KMS-11 (cell line): Measurements from ENCODE around the gene HOXA4.

Experiments used
- H2AFZ ChIP-seq: fragments of 200-600 bp; sonication (generic); 2 replicates; pipeline ENCODE4 v1.6.1; 2016; ENCODE audit warnings: antibody characterized with exemption, mixed run types, low read depth
- H3K27ac ChIP-seq: fragments of 200-600 bp; sonication (generic); 2 replicates; pipeline ENCODE4 v1.6.1; 2016; ENCODE audit warnings: mild to moderate bottlenecking, mixed run types
- H3K27me3 ChIP-seq: fragments of 200-600 bp; sonication (generic); 2 replicates; pipeline ENCODE4 v1.6.1; 2017; ENCODE audit warnings: mild to moderate bottlenecking, low read depth, mixed run types, moderate library complexity; ENCODE audit not compliant: insufficient read depth
- H3K36me3 ChIP-seq: fragments of 200-600 bp; sonication (generic); 2 replicates; pipeline ENCODE4 v1.6.1; 2017; ENCODE audit warnings: mild to moderate bottlenecking, mixed run types; ENCODE audit not compliant: insufficient read depth
- H3K4me1 ChIP-seq: fragments of 200-600 bp; sonication (generic); 2 replicates; pipeline ENCODE4 v1.6.1; 2016; ENCODE audit warnings: mild to moderate bottlenecking, low read depth, mixed run types; ENCODE audit not compliant: poor library complexity, severe bottlenecking
- H3K4me2 ChIP-seq: fragments of 200-600 bp; sonication (generic); 2 replicates; pipeline ENCODE4 v1.7.0; 2016; ENCODE audit warnings: mild to moderate bottlenecking, mixed run types
- H3K4me3 ChIP-seq: fragments of 200-600 bp; sonication (generic); IDR thresholded peaks from 2 replicates; pipeline ENCODE4 v1.6.1; 2017; ENCODE audit warnings: low read depth, low read length, mixed read lengths; ENCODE audit not compliant: insufficient read depth
- H3K79me2 ChIP-seq: fragments of 200-600 bp; sonication (generic); 2 replicates; pipeline ENCODE4 v1.6.1; 2016; ENCODE audit warnings: low read depth, mixed run types; ENCODE audit not compliant: insufficient read depth
- H3K9ac ChIP-seq: fragments of 200-600 bp; sonication (generic); 2 replicates; pipeline ENCODE4 v1.6.1; 2016; ENCODE audit warnings: mild to moderate bottlenecking, mixed run types
- H4K20me1 ChIP-seq: fragments of 200-600 bp; sonication (generic); 2 replicates; pipeline ENCODE4 v1.6.1; 2016; ENCODE audit warnings: mild to moderate bottlenecking, mixed run types; ENCODE audit not compliant: insufficient read depth
- CTCF ChIP-seq: fragments of 200-600 bp; sonication (generic); conservative IDR thresholded peaks from 2 replicates; pipeline ENCODE4 v1.6.1; 2017; ENCODE audit warnings: low read depth, mild to moderate bottlenecking, antibody characterized with exemption, low read length, moderate library complexity, mixed read lengths

The HOXA4 gene

GRCh38 chr7:27116962-27117886 lies 13.3 kb downstream of the HOXA4 start:
- no peak overlapping the region for H2AFZ ChIP-seq
- H3K9ac ChIP-seq, result no peak overlapping the region
- no peak overlapping the region for H3K4me2 ChIP-seq
- H3K79me2 ChIP-seq, result no peaks in the 10 kb centered on the region
- no peak overlapping the region for H3K27ac ChIP-seq
- H3K4me1 ChIP-seq, result no peaks in the 10 kb centered on the region
- H3K4me3 ChIP-seq, result no peak overlapping the region
- no peaks in the 10 kb centered on the region for H3K27me3 ChIP-seq
- H3K36me3 ChIP-seq, result no peaks in the 10 kb centered on the region
- H4K20me1 ChIP-seq, result no peaks in the 10 kb centered on the region
- TF ChIP-seq CTCF, result no peak

- Histone ChIP-seq H2AFZ (no peak overlapping the region), H3K9ac (no peak overlapping the region), H3K79me2 (no peaks in the 10 kb centered on the region), H3K4me1 (no peaks in the 10 kb centered on the region), H3K4me2 (no peak overlapping the region), H3K4me3 (no peak overlapping the region), H3K27me3 (no peaks in the 10 kb centered on the region), H4K20me1 (no peaks in the 10 kb centered on the region), H3K36me3 (no peaks in the 10 kb centered on the region), H3K27ac (no peak overlapping the region)
- TF ChIP-seq CTCF, result no peak
These were observed 14.3 kb downstream of the HOXA4 start for GRCh38 chr7:27116031-27116961.

GRCh38 chr7:27115221-27116026 lies 15.1 kb downstream of the HOXA4 start:
- Histone ChIP-seq H3K27ac (no peak overlapping the region), H2AFZ (no peak overlapping the region), H3K79me2 (no peaks in the 10 kb centered on the region), H3K9ac (no peak overlapping the region), H3K4me1 (no peaks in the 10 kb centered on the region), H3K4me2 (no peak overlapping the region), H4K20me1 (no peaks in the 10 kb centered on the region), H3K27me3 (no peaks in the 10 kb centered on the region), H3K4me3 (no peak overlapping the region), H3K36me3 (no peaks in the 10 kb centered on the region)
- TF ChIP-seq CTCF, result no peak

GRCh38 chr7:27114881-27115220 lies 15.7 kb downstream of the HOXA4 start:
- TF ChIP-seq CTCF, result no peak
- Histone ChIP-seq H3K79me2 (no peaks in the 10 kb centered on the region), H3K4me1 (no peaks in the 10 kb centered on the region), H3K4me3 (no peak overlapping the region), H3K4me2 (no peak overlapping the region), H4K20me1 (no peaks in the 10 kb centered on the region), H3K36me3 (no peaks in the 10 kb centered on the region), H3K27ac (no peak overlapping the region), H3K27me3 (no peaks in the 10 kb centered on the region), H3K9ac (no peak overlapping the region), H2AFZ (no peak overlapping the region)
